Right lobe of liver (tissue), 4 donors: Measurements from ENCODE around the gene METTL23.

ENCODE experiments used
- POLR2A ChIP-seq: fragments of 450-650 bp; IDR thresholded peaks from one replicate; pipeline ENCODE4 v1.6.1; 2017; ENCODE audit warnings: antibody characterized with exemption, mild to moderate bottlenecking
- TF ChIP-seq, protein P1 (sequence below), 4 donors: fragments of 200-600 bp in 3 of 4; fragments of 450-650 bp in 1 of 4; IDR thresholded peaks; one replicate each; pipeline versions ENCODE4 v1.5.1 to v1.8.0; 2016 to 2022; ENCODE audit warnings: antibody characterized with exemption in 4 of 4, mild to moderate bottlenecking in 2 of 4
- donor health status: DM: no; HTN: no; CAD: no.
- donor health status: DM: no; HTN: no; CAD: no.
- donor health status: DM: no; HTN: yes; CAD: no.

GRCh38 chr17:76697702-76698465 is 28.8 kb upstream of the METTL23 start:
- TF ChIP-seq POLR2A, result no peak
- TF ChIP-seq, protein P1, sequence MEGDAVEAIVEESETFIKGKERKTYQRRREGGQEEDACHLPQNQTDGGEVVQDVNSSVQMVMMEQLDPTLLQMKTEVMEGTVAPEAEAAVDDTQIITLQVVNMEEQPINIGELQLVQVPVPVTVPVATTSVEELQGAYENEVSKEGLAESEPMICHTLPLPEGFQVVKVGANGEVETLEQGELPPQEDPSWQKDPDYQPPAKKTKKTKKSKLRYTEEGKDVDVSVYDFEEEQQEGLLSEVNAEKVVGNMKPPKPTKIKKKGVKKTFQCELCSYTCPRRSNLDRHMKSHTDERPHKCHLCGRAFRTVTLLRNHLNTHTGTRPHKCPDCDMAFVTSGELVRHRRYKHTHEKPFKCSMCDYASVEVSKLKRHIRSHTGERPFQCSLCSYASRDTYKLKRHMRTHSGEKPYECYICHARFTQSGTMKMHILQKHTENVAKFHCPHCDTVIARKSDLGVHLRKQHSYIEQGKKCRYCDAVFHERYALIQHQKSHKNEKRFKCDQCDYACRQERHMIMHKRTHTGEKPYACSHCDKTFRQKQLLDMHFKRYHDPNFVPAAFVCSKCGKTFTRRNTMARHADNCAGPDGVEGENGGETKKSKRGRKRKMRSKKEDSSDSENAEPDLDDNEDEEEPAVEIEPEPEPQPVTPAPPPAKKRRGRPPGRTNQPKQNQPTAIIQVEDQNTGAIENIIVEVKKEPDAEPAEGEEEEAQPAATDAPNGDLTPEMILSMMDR (IDR thresholded peaks at IDR 0.05), result no peak
